Tibial nerve (tissue), 4 donors: ENCODE data around the gene ZFP3. TPM values are rescaled to one million over a fixed set of nuclear protein-coding genes. Genes with fewer than 3 reads are reported as not detected.

Experiments
- DNase-seq, 2 donors: peaks; one replicate each; pipeline ENCODE4 v3.0.0-alpha.2; 2019; ENCODE audit warnings: low spot score in 2 of 2
- H3K27ac ChIP-seq, 4 donors: fragments of 200-600 bp; sonication (generic) in 3 of 4; one replicate each; pipeline ENCODE4 v1.5.1; 2017 to 2019; ENCODE audit warnings: mild to moderate bottlenecking in 1 of 4
- H3K27me3 ChIP-seq, 2 donors: fragments of 200-600 bp; sonication (generic) in 1 of 2; one replicate each; pipeline versions ENCODE4 v1.5.1 to v1.6.0; 2017 to 2019
- H3K36me3 ChIP-seq, 3 donors: fragments of 200-600 bp; sonication (generic); one replicate each; pipeline ENCODE4 v1.5.1; 2018 to 2019
- H3K4me1 ChIP-seq, 4 donors: fragments of 200-600 bp; sonication (generic) in 3 of 4; one replicate each; pipeline ENCODE4 v1.5.1; 2017 to 2019
- H3K4me3 ChIP-seq, 4 donors: fragments of 200-600 bp; sonication (generic) in 3 of 4; one replicate each; pipeline ENCODE4 v1.5.1; 2017 to 2019; ENCODE audit warnings: mild to moderate bottlenecking in 1 of 4, moderate library complexity in 1 of 4
- H3K9me3 ChIP-seq, 4 donors: fragments of 200-600 bp; sonication (generic) in 3 of 4; one replicate each; pipeline ENCODE4 v1.5.1; 2017 to 2019
- EP300 ChIP-seq, 2 donors: sonication (generic); formaldehyde crosslinking; IDR thresholded peaks; one replicate each; pipeline ENCODE4 v1.6.1; 2017; ENCODE audit warnings: antibody characterized with exemption in 2 of 2, mild to moderate bottlenecking in 1 of 2
- POLR2A ChIP-seq, 2 donors: fragments of 450-650 bp; IDR thresholded peaks; one replicate each; pipeline ENCODE4 v1.6.1; 2017; ENCODE audit warnings: antibody characterized with exemption in 2 of 2, mild to moderate bottlenecking in 2 of 2, moderate library complexity in 2 of 2
- WGBS, 2 donors: methylation state at CpG; one replicate each; pipeline ENCODE4 v1.1.5; 2018; 5-methylcytosine and 5-hydroxymethylcytosine counted together
- total RNA-seq, 4 donors: library from RNA; depleted of rRNA; stranded (reverse); fragments of >200 nt; gene quantifications; one replicate each; pipeline ENCODE4 v1.1.0, GENCODE V29; 2016
- TF ChIP-seq, protein P1 (sequence below), 5 experiments: fragments of 200-600 bp in 3 of 5; fragments of 450-650 bp in 2 of 5; sonication (generic) in 3 of 5; IDR thresholded peaks; one replicate each; pipeline ENCODE4 v1.5.1; 2016 to 2019; ENCODE audit warnings: antibody characterized with exemption in 5 of 5, mild to moderate bottlenecking in 3 of 5, moderate library complexity in 2 of 5

Gene ZFP3
- total RNA-seq, 4 donors from 2014 or later = 2.5 to 7.1 (median 4.7) TPM

GRCh38 chr17:5099271-5099670 lies 21.0 kb downstream of the ZFP3 start:
- peaks cover 0 to 7% of the 10 kb centered on the region in 2 donors for H3K27me3 ChIP-seq
- WGBS, 2 donors = 85 to 87% methylated on average over 5 of the region's 5 CpGs
- DNase-seq = no peak
- TF ChIP-seq, protein P1, sequence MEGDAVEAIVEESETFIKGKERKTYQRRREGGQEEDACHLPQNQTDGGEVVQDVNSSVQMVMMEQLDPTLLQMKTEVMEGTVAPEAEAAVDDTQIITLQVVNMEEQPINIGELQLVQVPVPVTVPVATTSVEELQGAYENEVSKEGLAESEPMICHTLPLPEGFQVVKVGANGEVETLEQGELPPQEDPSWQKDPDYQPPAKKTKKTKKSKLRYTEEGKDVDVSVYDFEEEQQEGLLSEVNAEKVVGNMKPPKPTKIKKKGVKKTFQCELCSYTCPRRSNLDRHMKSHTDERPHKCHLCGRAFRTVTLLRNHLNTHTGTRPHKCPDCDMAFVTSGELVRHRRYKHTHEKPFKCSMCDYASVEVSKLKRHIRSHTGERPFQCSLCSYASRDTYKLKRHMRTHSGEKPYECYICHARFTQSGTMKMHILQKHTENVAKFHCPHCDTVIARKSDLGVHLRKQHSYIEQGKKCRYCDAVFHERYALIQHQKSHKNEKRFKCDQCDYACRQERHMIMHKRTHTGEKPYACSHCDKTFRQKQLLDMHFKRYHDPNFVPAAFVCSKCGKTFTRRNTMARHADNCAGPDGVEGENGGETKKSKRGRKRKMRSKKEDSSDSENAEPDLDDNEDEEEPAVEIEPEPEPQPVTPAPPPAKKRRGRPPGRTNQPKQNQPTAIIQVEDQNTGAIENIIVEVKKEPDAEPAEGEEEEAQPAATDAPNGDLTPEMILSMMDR (IDR thresholded peaks at IDR 0.05) = no peak
- TF ChIP-seq EP300 (IDR thresholded peaks at IDR 0.05) (no peak), POLR2A (IDR thresholded peaks at IDR 0.05) (no peak)
- no peak overlapping the region for H3K4me3 ChIP-seq
- peaks cover under 1 to 57% (median 15%) of the 10 kb centered on the region in 4 donors for H3K9me3 ChIP-seq
- no peak overlapping the region for H3K27ac ChIP-seq
- no peaks in the 10 kb centered on the region for H3K4me1 ChIP-seq
- peaks cover 0 to 7% (median 0%) of the 10 kb centered on the region in 3 donors for H3K36me3 ChIP-seq

- Histone ChIP-seq H3K9me3 (peaks cover 0 to 51% (median 6%) of the 10 kb centered on the region in 4 donors), H3K27me3 (peaks cover 0 to 7% of the 10 kb centered on the region in 2 donors), H3K4me1 (no peaks in the 10 kb centered on the region), H3K36me3 (peaks cover 0 to 11% (median 0%) of the 10 kb centered on the region in 3 donors), H3K27ac (no peak overlapping the region), H3K4me3 (no peak overlapping the region)
- 76 to 86% methylated on average over 6 of the region's 6 CpGs for WGBS, 2 donors
- no peak for TF ChIP-seq EP300 (IDR thresholded peaks at IDR 0.05)
- TF ChIP-seq, protein P1 (IDR thresholded peaks at IDR 0.05) = no peak
- no peak for TF ChIP-seq POLR2A (IDR thresholded peaks at IDR 0.05)
- DNase-seq = no peak
These were observed 22.6 kb downstream of the ZFP3 start for GRCh38 chr17:5100832-5101231.

- Histone ChIP-seq H3K27ac (peak overlapping the region in 1 of 4 donors; percentile 79), H3K27me3 (peaks cover 0 to 15% of the 10 kb centered on the region in 2 donors), H3K9me3 (peaks cover 0 to 10% (median 0%) of the 10 kb centered on the region in 4 donors), H3K4me3 (peak overlapping the region; percentile 71 to 96 (median 76)), H3K36me3 (peaks cover 0 to 55% (median 0%) of the 10 kb centered on the region in 3 donors), H3K4me1 (peaks cover 0 to 14% (median 10%) of the 10 kb centered on the region in 4 donors)
- WGBS, 2 donors = 18 to 23% methylated on average over 8 of the region's 8 CpGs
- TF ChIP-seq, protein P1 (IDR thresholded peaks at IDR 0.05) = no peak
- TF ChIP-seq POLR2A (IDR thresholded peaks at IDR 0.05) = no peak
- TF ChIP-seq EP300 (IDR thresholded peaks at IDR 0.05) = no peak
- DNase-seq = no peak
These were observed 32.5 kb downstream of the ZFP3 start for GRCh38 chr17:5110816-5111215.

DNA sequence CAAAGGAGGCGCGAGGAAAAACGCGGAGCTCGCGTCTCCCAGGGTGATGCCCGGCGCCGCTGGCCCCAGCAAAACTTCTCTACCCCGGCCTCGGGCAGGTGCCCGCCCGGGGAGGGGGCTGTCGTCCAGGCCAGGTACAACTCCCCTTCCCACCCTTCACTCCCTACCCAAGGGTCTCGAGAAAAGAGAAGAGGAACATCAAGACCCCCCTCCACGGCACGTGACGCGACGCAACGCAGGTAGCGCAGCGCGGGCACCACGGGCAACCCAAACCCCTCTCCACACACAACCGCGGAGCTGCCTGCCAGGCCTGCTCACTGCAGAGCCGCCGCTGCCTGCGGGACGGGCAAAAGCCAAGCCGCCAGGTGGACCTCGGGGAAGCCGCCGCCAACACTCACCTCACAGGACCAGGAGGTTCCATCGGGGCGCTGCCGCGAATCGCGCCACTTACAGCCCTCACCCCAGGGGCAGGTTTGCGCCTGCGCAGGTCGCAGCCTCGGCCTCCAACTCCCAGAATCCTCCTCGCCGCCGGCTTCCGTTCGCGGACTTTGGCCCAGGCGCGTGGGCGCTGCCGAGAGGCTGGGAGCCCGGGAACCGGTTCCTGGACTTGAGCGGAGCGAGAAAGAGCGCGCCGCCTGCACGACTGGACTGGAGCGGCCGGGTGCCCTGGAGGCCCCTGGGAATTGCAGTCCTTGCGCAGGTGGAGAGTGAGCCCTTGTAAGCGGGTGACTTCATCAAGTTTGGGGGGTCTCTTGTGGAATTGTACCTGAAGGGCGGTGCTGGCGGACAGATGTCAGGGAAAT lies 33.3 kb downstream of the ZFP3 start, which contains the start of gene ZNF232:
Gene ZNF232, minus strand, starts transcription at position 477 of the 803 bp plus-strand sequence. Its CDS starts 56 bp downstream, at position 421.
- WGBS, 2 donors = 1% methylated on average over 38 to 45 of the region's 69 CpGs
- H3K36me3 ChIP-seq = peaks cover 0 to 48% (median 0%) of the 10 kb centered on the region in 3 donors
- H3K4me1 ChIP-seq = peaks cover 0 to 14% (median 10%) of the 10 kb centered on the region in 4 donors
- peak within 1 kb of the TSS; percentile 71 to 96 (median 76) for H3K4me3 ChIP-seq
- peak within 1 kb of the TSS; percentile 39 to 79 (median 72) for H3K27ac ChIP-seq
- TF ChIP-seq POLR2A (IDR thresholded peaks at IDR 0.05) = peak in 1 of 2 donors; percentile 45
- peak; percentile 86 to 88 for TF ChIP-seq EP300 (IDR thresholded peaks at IDR 0.05)
- TF ChIP-seq, protein P1 (IDR thresholded peaks at IDR 0.05) = peak in 2 of 5 experiments; percentile 14 to 44
- peaks cover 0 to 4% (median 0%) of the 10 kb centered on the region in 4 donors for H3K9me3 ChIP-seq
- H3K27me3 ChIP-seq = peaks cover 0 to 23% of the 10 kb centered on the region in 2 donors
- peak; percentile 73 to 81 for DNase-seq
